Activated CD8-positive, alpha-beta T cell treated with anti-CD3 and anti-CD28 coated beads, Interleukin-2, amount 10 ng/mL, durations not matched to agents 7 days and 5 days (primary cell): Measurements from ENCODE around the gene DPH6. TPM values are rescaled to one million over a fixed set of nuclear protein-coding genes. Genes with fewer than 3 reads are reported as not detected.

ENCODE experiments used
- ATAC-seq: fragments of 150-1000 bp; cut with Tn5 transposase; one replicate; pipeline ENCODE4 v1.10.0; 2021; ENCODE audit warnings: moderate library complexity
- CTCF ChIA-PET: fragments of 350-600 bp; sonication (Branson Sonifier 250); formaldehyde crosslinking; loops from one replicate; lab custom pipeline; 2021; ENCODE audit warnings: antibody characterized with exemption; lab: Charles Lee
- POLR2A ChIA-PET: fragments of 350-600 bp; sonication (Branson Sonifier 250); formaldehyde crosslinking; loops from one replicate; lab custom pipeline; 2021; ENCODE audit warnings: antibody characterized with exemption; lab: Charles Lee
- DNase-seq: peaks from one replicate; pipeline ENCODE4 v3.0.0-alpha.2; 2020
- H3K27ac Mint-ChIP-seq: one replicate; pipeline ENCODE4 v1.8.0; 2021; ENCODE audit warnings: mild to moderate bottlenecking, mixed read lengths
- H3K27me3 Mint-ChIP-seq: one replicate; pipeline ENCODE4 v1.8.0; 2021; ENCODE audit warnings: low read depth, mixed read lengths
- H3K36me3 Mint-ChIP-seq: one replicate; pipeline ENCODE4 v1.8.0; 2021; ENCODE audit warnings: low read depth, mixed read lengths
- H3K4me1 Mint-ChIP-seq: one replicate; pipeline ENCODE4 v1.8.0; 2021; ENCODE audit warnings: low read depth, mixed read lengths
- H3K4me3 Mint-ChIP-seq: one replicate; pipeline ENCODE4 v1.8.0; 2021; ENCODE audit warnings: mild to moderate bottlenecking, mixed read lengths
- H3K9me3 Mint-ChIP-seq: one replicate; pipeline ENCODE4 v1.8.0; 2022; ENCODE audit warnings: mixed read lengths; ENCODE audit not compliant: insufficient read depth
- total RNA-seq, 2 experiments: library from RNA; stranded (reverse); gene quantifications; one replicate each; pipeline ENCODE4 v1.2.3, GENCODE V29; 2021

Gene DPH6
- total RNA-seq, 2 experiments from 2014 or later = 10.0 to 10.1 TPM

DNA sequence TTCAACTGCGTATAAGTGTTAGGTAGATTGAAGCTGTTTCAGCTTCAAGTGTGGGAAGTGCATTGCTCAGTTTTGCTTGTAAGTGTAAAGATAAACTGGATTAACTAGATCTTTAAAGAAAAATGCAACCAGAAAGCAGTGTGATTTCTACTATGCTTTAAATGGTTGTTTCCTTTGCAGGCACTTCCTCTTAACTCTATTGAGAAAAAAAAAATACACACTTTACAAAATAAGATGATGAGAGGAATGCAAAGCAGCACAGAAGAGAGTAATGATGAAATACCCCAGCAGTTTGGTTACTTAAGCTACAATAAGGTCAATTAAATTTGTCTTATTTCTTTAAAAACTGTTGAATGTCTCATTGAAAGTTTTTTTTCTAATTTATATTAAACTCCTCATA, 40.8 kb downstream of the DPH6 start:
- POLR2A ChIA-PET = no interaction called here
- no peaks in the 10 kb centered on the region for H3K27me3 Mint-ChIP-seq
- no peak overlapping the region for H3K27ac Mint-ChIP-seq
- no peak overlapping the region for H3K4me3 Mint-ChIP-seq
- CTCF ChIA-PET = interaction anchor here (1.8 kb wide), 1 partner anchor 61 kb away, joined by 4 read pairs; no protein-coding TSS in a partner anchor
- no peaks in the 10 kb centered on the region for H3K9me3 Mint-ChIP-seq
- ATAC-seq (no peak), DNase-seq (no peak)
- no peaks in the 10 kb centered on the region for H3K4me1 Mint-ChIP-seq
- H3K36me3 Mint-ChIP-seq = no peaks in the 10 kb centered on the region

DNA sequence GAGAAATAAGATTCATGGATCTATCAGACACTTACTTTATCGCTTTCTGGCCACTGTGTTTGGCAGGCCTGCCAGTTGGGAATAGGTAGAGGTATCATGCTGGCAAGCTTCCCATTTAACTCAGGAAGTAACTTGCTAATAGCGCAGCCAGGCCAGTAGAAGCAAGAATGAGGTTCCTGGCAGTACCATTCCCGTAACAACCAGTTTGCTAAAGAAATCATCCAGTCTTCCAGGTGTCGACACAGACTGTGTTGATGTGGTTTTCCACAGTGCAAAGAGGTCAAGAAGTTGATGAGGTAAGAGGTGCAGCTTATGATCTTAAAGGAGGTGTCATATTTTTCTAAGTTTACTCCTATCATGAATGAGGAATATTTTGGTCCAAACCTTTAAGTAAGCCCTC, 46.2 kb downstream of the DPH6 start:
- H3K4me1 Mint-ChIP-seq = no peaks in the 10 kb centered on the region
- no peak overlapping the region for H3K4me3 Mint-ChIP-seq
- ChIA-PET POLR2A (interaction anchor here (0.6 kb wide), 1 partner anchor 17 kb away, joined by 4 read pairs; no protein-coding TSS in a partner anchor), CTCF (no interaction called here)
- H3K9me3 Mint-ChIP-seq = no peaks in the 10 kb centered on the region
- no peaks in the 10 kb centered on the region for H3K27me3 Mint-ChIP-seq
- DNase-seq (no peak), ATAC-seq (no peak)
- no peak overlapping the region for H3K27ac Mint-ChIP-seq
- H3K36me3 Mint-ChIP-seq = no peaks in the 10 kb centered on the region

DNA sequence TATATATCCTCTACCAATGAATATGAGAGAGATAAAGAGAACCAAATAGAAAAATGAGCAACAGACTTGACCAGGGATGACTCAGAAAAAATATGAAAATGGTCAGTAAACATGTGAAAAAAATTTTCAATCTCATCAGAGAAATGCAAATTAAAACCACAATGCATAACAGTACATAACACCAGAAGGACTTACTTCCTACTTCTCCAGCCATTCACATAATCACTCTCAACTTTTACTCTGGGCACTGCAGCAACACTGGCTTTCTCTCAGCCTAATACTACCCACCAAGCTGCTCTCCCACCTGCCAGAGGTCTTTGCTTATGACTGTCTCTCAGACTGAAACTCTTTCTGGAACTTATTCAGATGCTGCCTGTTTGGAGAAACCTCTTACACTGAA, 49.4 kb downstream of the DPH6 start:
- ATAC-seq (no peak), DNase-seq (no peak)
- H3K27ac Mint-ChIP-seq = no peak overlapping the region
- H3K36me3 Mint-ChIP-seq = no peaks in the 10 kb centered on the region
- H3K4me1 Mint-ChIP-seq = no peaks in the 10 kb centered on the region
- H3K9me3 Mint-ChIP-seq = no peaks in the 10 kb centered on the region
- H3K4me3 Mint-ChIP-seq = no peak overlapping the region
- H3K27me3 Mint-ChIP-seq = no peaks in the 10 kb centered on the region
- ChIA-PET CTCF (no interaction called here), POLR2A (no interaction called here)

GRCh38 chr15:35495080-35495479, 50.9 kb downstream of the DPH6 start:
- CTCF ChIA-PET = no interaction called here
- Mint-ChIP-seq H3K4me3 (no peak overlapping the region), H3K36me3 (no peaks in the 10 kb centered on the region), H3K27ac (no peak overlapping the region), H3K9me3 (no peaks in the 10 kb centered on the region), H3K27me3 (no peaks in the 10 kb centered on the region), H3K4me1 (no peaks in the 10 kb centered on the region)
- DNase-seq (no peak), ATAC-seq (no peak)
- POLR2A ChIA-PET = no interaction called here

DNA sequence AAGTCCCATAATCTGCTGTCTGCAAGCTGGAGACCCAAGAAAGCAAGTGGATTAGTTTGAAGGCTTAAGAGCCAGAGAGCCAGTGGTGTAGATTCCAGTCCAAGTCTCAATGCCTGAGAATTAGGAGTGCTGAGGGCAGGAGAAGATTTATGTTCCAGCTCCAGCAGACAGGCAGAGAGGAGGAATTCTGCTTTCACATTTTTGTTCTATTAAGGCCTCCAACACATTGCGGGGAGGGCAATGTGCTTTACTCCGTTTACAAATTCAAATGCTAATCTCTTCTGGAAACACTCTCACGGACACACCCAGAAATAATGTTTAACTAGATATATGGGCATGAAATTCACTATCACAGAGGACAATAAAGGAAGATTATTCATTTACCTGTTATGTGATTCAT, 54.0 kb downstream of the DPH6 start:
- ChIA-PET POLR2A (no interaction called here), CTCF (no interaction called here)
- Mint-ChIP-seq H3K27me3 (no peaks in the 10 kb centered on the region), H3K27ac (no peak overlapping the region), H3K4me3 (no peak overlapping the region), H3K9me3 (peaks cover 10% of the 10 kb centered on the region), H3K4me1 (no peaks in the 10 kb centered on the region), H3K36me3 (peaks cover 7% of the 10 kb centered on the region)
- DNase-seq = no peak
- ATAC-seq = no peak

GRCh38 chr15:35491173-35491572, 54.8 kb downstream of the DPH6 start:
- Mint-ChIP-seq H3K4me1 (no peaks in the 10 kb centered on the region), H3K27me3 (no peaks in the 10 kb centered on the region), H3K27ac (no peak overlapping the region), H3K4me3 (no peak overlapping the region), H3K9me3 (peaks cover 16% of the 10 kb centered on the region), H3K36me3 (peaks cover 12% of the 10 kb centered on the region)
- DNase-seq (no peak), ATAC-seq (no peak)
- CTCF ChIA-PET = no interaction called here
- POLR2A ChIA-PET = no interaction called here

DNA sequence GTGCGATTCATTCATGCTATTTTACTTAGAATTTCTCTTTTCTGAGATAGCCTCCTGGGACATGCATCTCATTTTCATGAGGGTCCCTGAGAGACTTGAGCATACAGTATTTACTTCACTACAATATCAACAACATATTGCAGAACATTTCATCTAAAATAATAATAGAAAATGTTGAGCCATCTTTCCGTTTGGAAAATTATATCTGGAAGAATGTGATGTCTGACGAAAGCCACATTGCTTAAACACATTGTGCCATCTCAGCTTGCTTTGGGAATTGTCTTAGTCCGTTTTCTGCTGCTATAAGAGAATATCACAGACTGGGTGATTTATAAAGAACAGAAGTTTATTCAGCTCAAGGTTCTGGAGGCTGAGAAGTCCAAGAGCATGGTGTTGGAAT, 55.5 kb downstream of the DPH6 start:
- DNase-seq (no peak), ATAC-seq (no peak)
- Mint-ChIP-seq H3K27ac (no peak overlapping the region), H3K27me3 (no peaks in the 10 kb centered on the region), H3K4me3 (no peak overlapping the region), H3K4me1 (no peaks in the 10 kb centered on the region), H3K9me3 (peaks cover 21% of the 10 kb centered on the region), H3K36me3 (peaks cover 17% of the 10 kb centered on the region)
- ChIA-PET CTCF (no interaction called here), POLR2A (no interaction called here)

- Mint-ChIP-seq H3K4me1 (no peaks in the 10 kb centered on the region), H3K4me3 (no peak overlapping the region), H3K36me3 (peaks cover 17% of the 10 kb centered on the region), H3K27ac (no peak overlapping the region), H3K9me3 (peaks cover 21% of the 10 kb centered on the region), H3K27me3 (no peaks in the 10 kb centered on the region)
- ATAC-seq = no peak
- no peak for DNase-seq
- POLR2A ChIA-PET = no interaction called here
- CTCF ChIA-PET = no interaction called here
Measured at GRCh38 chr15:35487417-35487816, 58.5 kb downstream of the DPH6 start.

GRCh38 chr15:35486296-35486695, 59.7 kb downstream of the DPH6 start:
- Mint-ChIP-seq H3K27me3 (no peaks in the 10 kb centered on the region), H3K36me3 (peaks cover 17% of the 10 kb centered on the region), H3K27ac (no peak overlapping the region), H3K4me3 (no peak overlapping the region), H3K9me3 (peaks cover 21% of the 10 kb centered on the region), H3K4me1 (no peaks in the 10 kb centered on the region)
- CTCF ChIA-PET = no interaction called here
- POLR2A ChIA-PET = no interaction called here
- ATAC-seq (no peak), DNase-seq (no peak)

DNA sequence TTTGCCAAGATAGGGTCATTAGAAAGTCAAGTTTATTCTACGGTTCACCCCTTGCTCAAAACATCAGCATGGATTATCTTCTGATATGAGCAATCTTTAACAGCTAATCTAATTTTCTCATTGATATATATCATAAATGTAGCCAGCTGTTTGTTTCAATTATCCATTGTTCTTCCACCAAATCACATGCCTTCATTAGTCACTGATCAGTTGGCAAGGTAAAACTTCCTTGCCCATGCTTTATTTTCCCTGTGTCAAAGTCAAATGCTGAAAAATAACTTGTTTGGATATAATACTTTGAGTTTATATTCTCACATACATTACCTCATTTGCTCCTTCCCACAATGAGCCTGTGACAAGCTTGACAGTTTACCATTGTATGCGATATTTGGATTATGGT, 60.6 kb downstream of the DPH6 start:
- Mint-ChIP-seq H3K9me3 (peaks cover 21% of the 10 kb centered on the region), H3K27ac (no peak overlapping the region), H3K4me3 (no peak overlapping the region), H3K36me3 (peaks cover 17% of the 10 kb centered on the region), H3K4me1 (no peaks in the 10 kb centered on the region), H3K27me3 (no peaks in the 10 kb centered on the region)
- ATAC-seq (no peak), DNase-seq (no peak)
- ChIA-PET POLR2A (no interaction called here), CTCF (no interaction called here)

- Mint-ChIP-seq H3K27me3 (no peaks in the 10 kb centered on the region), H3K9me3 (peaks cover 21% of the 10 kb centered on the region), H3K27ac (no peak overlapping the region), H3K4me3 (no peak overlapping the region), H3K4me1 (no peaks in the 10 kb centered on the region), H3K36me3 (peaks cover 17% of the 10 kb centered on the region)
- no peak for ATAC-seq
- CTCF ChIA-PET = no interaction called here
- POLR2A ChIA-PET = interaction anchor here (0.6 kb wide), 1 partner anchor 491 kb away, joined by 3 read pairs; no protein-coding TSS in a partner anchor
- DNase-seq = no peak
Measured at GRCh38 chr15:35484231-35484945, 61.6 kb downstream of the DPH6 start.

DNA sequence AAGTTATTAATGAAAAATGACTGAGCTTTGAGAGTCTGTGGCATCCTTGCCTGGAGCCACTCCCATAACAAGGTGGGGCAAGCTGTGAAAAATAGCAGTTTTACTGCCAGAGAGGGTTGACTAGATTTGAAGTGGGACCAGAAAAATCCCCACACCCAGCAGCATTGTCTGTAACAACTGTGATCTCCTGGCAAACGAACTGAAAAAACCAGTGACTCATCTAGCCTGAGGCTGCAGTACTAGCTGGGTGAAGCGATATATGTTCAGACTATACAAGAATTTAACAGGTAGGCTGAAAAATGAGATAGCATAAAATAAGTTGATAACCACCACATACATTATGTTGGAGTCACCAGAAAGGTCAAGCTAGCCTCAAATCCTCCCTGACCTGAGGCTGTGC, 64.0 kb downstream of the DPH6 start:
- ATAC-seq = no peak
- H3K4me3 Mint-ChIP-seq = no peak overlapping the region
- ChIA-PET CTCF (interaction anchor here (1.0 kb wide), 1 partner anchor 37 kb away, joined by 3 read pairs; no protein-coding TSS in a partner anchor), POLR2A (interaction anchor here (0.6 kb wide), 1 partner anchor 17 kb away, joined by 4 read pairs; no protein-coding TSS in a partner anchor)
- H3K9me3 Mint-ChIP-seq = peaks cover 10% of the 10 kb centered on the region
- no peaks in the 10 kb centered on the region for H3K4me1 Mint-ChIP-seq
- no peak overlapping the region for H3K27ac Mint-ChIP-seq
- no peaks in the 10 kb centered on the region for H3K27me3 Mint-ChIP-seq
- peaks cover 10% of the 10 kb centered on the region for H3K36me3 Mint-ChIP-seq
- no peak for DNase-seq
